Measurements from ENCODE around the gene WDR64. TPM values are rescaled to one million over a fixed set of nuclear protein-coding genes. Genes with fewer than 3 reads are reported as not detected.

Gene WDR64
- total RNA-seq, 1 experiment from 2014 or later: not detected

- TF ChIP-seq CTCF (conservative IDR thresholded peaks at IDR 0.05; ENCODE audit: low read depth, low read length): no peak
- TF ChIP-seq EZH2phosphoT487 (IDR thresholded peaks at IDR 0.05; ENCODE audit: borderline replicate concordance, low read length): no peak
- TF ChIP-seq EZH2 (IDR thresholded peaks at IDR 0.05; ENCODE audit: low read length, unreplicated experiment): no peak
- POLR2A ChIA-PET (ENCODE audit: unreplicated experiment): interaction anchor here (0.6 kb wide), 1 partner anchor 73 kb away, joined by 3 read pairs; no protein-coding TSS in a partner anchor
- Histone ChIP-seq H3K27ac (ENCODE audit: low read length) (peak overlapping the region; percentile 60), H2AFZ (ENCODE audit: low read length) (peak overlapping the region; percentile 4; the same call in 1 of the 2 replicates), H3K9ac (ENCODE audit: low read length) (no peak overlapping the region), H3K79me2 (ENCODE audit: low read length) (no peaks in the 10 kb centered on the region), H3K4me2 (ENCODE audit: low read length) (peak overlapping the region; percentile 31), H3K9me3 (ENCODE audit: low read length) (no peaks in the 10 kb centered on the region), H3F3A (ENCODE audit: low read length, unreplicated experiment) (no peaks in the 10 kb centered on the region), H3K36me3 (ENCODE audit: low read depth, low read length) (no peaks in the 10 kb centered on the region), H4K20me1 (ENCODE audit: low read length) (no peaks in the 10 kb centered on the region), H3K4me1 (ENCODE audit: insufficient read depth, low read length) (peaks cover 23% of the 10 kb centered on the region), H3K27me3 (ENCODE audit: low read length) (no peaks in the 10 kb centered on the region), H3K4me3 (ENCODE audit: low read length) (peak overlapping the region; percentile 1; the same call in 1 of the 2 replicates), H3K9me2 (replicated peaks; ENCODE audit: low read length) (no peaks in the 10 kb centered on the region)
- ATAC-seq: peak; percentile 93
- CTCF ChIA-PET: no interaction called here
- DNase-seq: peak; percentile 77
- intact Hi-C loops (cut with micrococcal nuclease): loop anchor here (1.0 to 5.0 kb wide), 3 partner anchors 11 to 119 kb away; no protein-coding TSS in a partner anchor
- BruUV-seq (replicated peaks): no TSS peak
Observed at GRCh38 chr1:241717975-241718374, 65.9 kb downstream of the WDR64 start.

- ATAC-seq: no peak
- intact Hi-C loops (cut with micrococcal nuclease): no loop called here
- POLR2A ChIA-PET (ENCODE audit: unreplicated experiment): no interaction called here
- H3K4me2 ChIP-seq (ENCODE audit: low read length): no peak overlapping the region
- CTCF ChIA-PET: no interaction called here
- no peak overlapping the region for H3K9ac ChIP-seq (ENCODE audit: low read length)
- H2AFZ ChIP-seq (ENCODE audit: low read length): no peak overlapping the region
- no peak overlapping the region for H3K27ac ChIP-seq (ENCODE audit: low read length)
- H3K9me2 ChIP-seq (replicated peaks; ENCODE audit: low read length): no peaks in the 10 kb centered on the region
- H4K20me1 ChIP-seq (ENCODE audit: low read length): no peaks in the 10 kb centered on the region
- TF ChIP-seq EZH2phosphoT487 (IDR thresholded peaks at IDR 0.05; ENCODE audit: borderline replicate concordance, low read length) (no peak), EZH2 (IDR thresholded peaks at IDR 0.05; ENCODE audit: low read length, unreplicated experiment) (no peak), CTCF (conservative IDR thresholded peaks at IDR 0.05; ENCODE audit: low read depth, low read length) (no peak)
- no peaks in the 10 kb centered on the region for H3K79me2 ChIP-seq (ENCODE audit: low read length)
- no peaks in the 10 kb centered on the region for H3K9me3 ChIP-seq (ENCODE audit: low read length)
- H3K36me3 ChIP-seq (ENCODE audit: low read depth, low read length): no peaks in the 10 kb centered on the region
- H3K4me3 ChIP-seq (ENCODE audit: low read length): no peak overlapping the region
- no peaks in the 10 kb centered on the region for H3K27me3 ChIP-seq (ENCODE audit: low read length)
- no peak for DNase-seq
- BruUV-seq (replicated peaks): no TSS peak
- no peaks in the 10 kb centered on the region for H3F3A ChIP-seq (ENCODE audit: low read length, unreplicated experiment)
- H3K4me1 ChIP-seq (ENCODE audit: insufficient read depth, low read length): peaks cover 36% of the 10 kb centered on the region
Observed at GRCh38 chr1:241721011-241721410, 68.9 kb downstream of the WDR64 start.

- Histone ChIP-seq H3K4me2 (ENCODE audit: low read length) (no peak overlapping the region), H3K9ac (ENCODE audit: low read length) (no peak overlapping the region), H4K20me1 (ENCODE audit: low read length) (no peaks in the 10 kb centered on the region), H3K9me2 (replicated peaks; ENCODE audit: low read length) (no peaks in the 10 kb centered on the region), H3K4me3 (ENCODE audit: low read length) (no peak overlapping the region), H2AFZ (ENCODE audit: low read length) (no peak overlapping the region), H3K27me3 (ENCODE audit: low read length) (no peaks in the 10 kb centered on the region), H3F3A (ENCODE audit: low read length, unreplicated experiment) (no peaks in the 10 kb centered on the region), H3K9me3 (ENCODE audit: low read length) (no peaks in the 10 kb centered on the region), H3K79me2 (ENCODE audit: low read length) (no peaks in the 10 kb centered on the region), H3K36me3 (ENCODE audit: low read depth, low read length) (no peaks in the 10 kb centered on the region), H3K27ac (ENCODE audit: low read length) (no peak overlapping the region), H3K4me1 (ENCODE audit: insufficient read depth, low read length) (peaks cover 20% of the 10 kb centered on the region)
- TF ChIP-seq CTCF (conservative IDR thresholded peaks at IDR 0.05; ENCODE audit: low read depth, low read length): no peak
- TF ChIP-seq EZH2phosphoT487 (IDR thresholded peaks at IDR 0.05; ENCODE audit: borderline replicate concordance, low read length): no peak
- no peak for TF ChIP-seq EZH2 (IDR thresholded peaks at IDR 0.05; ENCODE audit: low read length, unreplicated experiment)
- BruUV-seq (replicated peaks): no TSS peak
- POLR2A ChIA-PET (ENCODE audit: unreplicated experiment): no interaction called here
- no peak for DNase-seq
- CTCF ChIA-PET: no interaction called here
- ATAC-seq: peak; percentile 17; the same call in 1 of the 2 replicates
- intact Hi-C loops (cut with micrococcal nuclease): no loop called here
Observed at GRCh38 chr1:241722947-241723346, 70.9 kb downstream of the WDR64 start.
